ENCODE results near the gene XPNPEP2.
A peak's percentile ranks its signal among the peaks of the same experiment; 100 is the strongest.

GRCh38 chrX:129754056-129755024 lies 15.6 kb downstream of the XPNPEP2 start:
- TF ChIP-seq POLR2AphosphoS5 (IDR thresholded peaks at IDR 0.05; ENCODE audit: low read depth, low read length) (no peak), MAX (IDR thresholded peaks at IDR 0.05; ENCODE audit: low read depth) (no peak), CTCF (IDR thresholded peaks at IDR 0.05) (peak; percentile 37), FOSL2 (IDR thresholded peaks at IDR 0.05; ENCODE audit: borderline replicate concordance, low read depth) (no peak), RCOR1 (IDR thresholded peaks at IDR 0.05; ENCODE audit: low read length) (no peak), MXI1 (IDR thresholded peaks at IDR 0.05; ENCODE audit: low read depth, low read length) (no peak), TAF1 (IDR thresholded peaks at IDR 0.05; ENCODE audit: borderline replicate concordance, low read depth, low read length) (no peak), EP300 (IDR thresholded peaks at IDR 0.05; ENCODE audit: borderline replicate concordance in 1 of 2, low read depth in 1 of 2, low read length in 1 of 2) (no peak), SMC3 (IDR thresholded peaks at IDR 0.05; ENCODE audit: low read depth, low read length) (no peak), REST (IDR thresholded peaks at IDR 0.05; ENCODE audit: low read depth, low read length) (no peak), ZBTB33 (IDR thresholded peaks at IDR 0.05; ENCODE audit: borderline replicate concordance, low read depth) (no peak), USF2 (IDR thresholded peaks at IDR 0.05; ENCODE audit: borderline replicate concordance, low read depth, low read length) (no peak), JUND (IDR thresholded peaks at IDR 0.05) (no peak)

Measured in SK-N-SH (cell line).